ENCODE measurements around the gene ENTR1. TPM values are rescaled to one million over a fixed set of nuclear protein-coding genes. Genes with fewer than 3 reads are reported as not detected.

The ENTR1 gene, protein sequence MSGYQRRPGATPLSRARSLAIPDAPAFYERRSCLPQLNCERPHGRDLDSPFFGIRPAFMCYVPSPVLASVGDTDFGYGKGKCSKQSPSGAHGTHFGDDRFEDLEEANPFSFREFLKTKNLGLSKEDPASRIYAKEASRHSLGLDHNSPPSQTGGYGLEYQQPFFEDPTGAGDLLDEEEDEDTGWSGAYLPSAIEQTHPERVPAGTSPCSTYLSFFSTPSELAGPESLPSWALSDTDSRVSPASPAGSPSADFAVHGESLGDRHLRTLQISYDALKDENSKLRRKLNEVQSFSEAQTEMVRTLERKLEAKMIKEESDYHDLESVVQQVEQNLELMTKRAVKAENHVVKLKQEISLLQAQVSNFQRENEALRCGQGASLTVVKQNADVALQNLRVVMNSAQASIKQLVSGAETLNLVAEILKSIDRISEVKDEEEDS
- 10 to 100 TPM; 23.7 to 54.4 (median 36.0) TPM for total RNA-seq

DNA sequence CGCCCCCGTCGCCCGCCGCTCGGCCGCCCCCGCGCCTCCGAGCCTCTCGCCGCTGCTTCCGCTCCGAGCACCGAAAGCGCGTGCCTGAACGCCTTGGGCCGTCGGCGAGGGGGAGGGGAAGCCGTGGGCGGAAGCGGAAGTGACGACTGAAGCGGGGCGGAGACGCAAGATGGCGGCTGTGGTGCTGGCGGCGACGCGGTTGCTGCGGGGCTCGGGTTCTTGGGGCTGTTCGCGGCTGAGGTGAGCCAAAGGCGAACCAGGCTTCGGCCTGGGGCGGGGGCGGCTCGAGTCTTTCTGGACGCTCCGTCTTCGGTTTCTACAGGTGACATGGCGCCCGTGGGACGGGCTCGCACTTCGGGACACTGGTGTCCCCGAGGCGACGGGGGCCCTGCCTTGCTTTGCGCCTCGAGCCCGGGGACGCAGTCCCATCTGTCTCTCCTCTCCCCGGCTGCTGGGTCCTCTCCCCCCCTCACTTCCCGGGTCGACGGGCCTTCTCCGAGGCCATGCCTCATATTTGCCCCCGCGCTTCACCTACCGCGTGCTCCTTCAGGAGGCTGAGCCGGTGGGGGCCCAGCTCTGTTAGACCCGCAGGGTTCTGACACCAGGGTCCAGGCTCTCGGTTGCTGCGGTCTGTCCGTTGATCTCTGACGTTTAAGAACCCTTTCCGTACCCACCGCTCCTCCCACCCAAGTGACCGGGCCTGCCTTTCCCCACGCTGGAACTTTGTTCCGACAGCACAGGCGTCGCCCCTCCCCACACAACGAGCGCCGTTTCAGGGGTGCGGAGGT, at the start of gene ENTR1, which contains the start of gene PMPCA:
Gene ENTR1 (minus strand): TSS at position 115 of the 788 bp plus-strand sequence. CDS start 217 bp downstream, outside the sequence.
Gene PMPCA (plus strand): TSS at position 159 of the 788 bp plus-strand sequence. CDS start 11 bp downstream, at position 170.
- TF ChIP-seq POLR2A (IDR thresholded peaks at IDR 0.05) (peak; percentile 91), POLR2AphosphoS5 (IDR thresholded peaks at IDR 0.05) (peak; percentile 97 to 99 (median 98))
- TF ChIP-seq, protein P1, sequence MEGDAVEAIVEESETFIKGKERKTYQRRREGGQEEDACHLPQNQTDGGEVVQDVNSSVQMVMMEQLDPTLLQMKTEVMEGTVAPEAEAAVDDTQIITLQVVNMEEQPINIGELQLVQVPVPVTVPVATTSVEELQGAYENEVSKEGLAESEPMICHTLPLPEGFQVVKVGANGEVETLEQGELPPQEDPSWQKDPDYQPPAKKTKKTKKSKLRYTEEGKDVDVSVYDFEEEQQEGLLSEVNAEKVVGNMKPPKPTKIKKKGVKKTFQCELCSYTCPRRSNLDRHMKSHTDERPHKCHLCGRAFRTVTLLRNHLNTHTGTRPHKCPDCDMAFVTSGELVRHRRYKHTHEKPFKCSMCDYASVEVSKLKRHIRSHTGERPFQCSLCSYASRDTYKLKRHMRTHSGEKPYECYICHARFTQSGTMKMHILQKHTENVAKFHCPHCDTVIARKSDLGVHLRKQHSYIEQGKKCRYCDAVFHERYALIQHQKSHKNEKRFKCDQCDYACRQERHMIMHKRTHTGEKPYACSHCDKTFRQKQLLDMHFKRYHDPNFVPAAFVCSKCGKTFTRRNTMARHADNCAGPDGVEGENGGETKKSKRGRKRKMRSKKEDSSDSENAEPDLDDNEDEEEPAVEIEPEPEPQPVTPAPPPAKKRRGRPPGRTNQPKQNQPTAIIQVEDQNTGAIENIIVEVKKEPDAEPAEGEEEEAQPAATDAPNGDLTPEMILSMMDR (IDR thresholded peaks at IDR 0.05): no peak
- peak within 1 kb of the TSS; percentile 92 to 100 (median 94) for H3K4me3 ChIP-seq
- H3K4me1 ChIP-seq: peaks cover 0 to 23% of the 10 kb centered on the region in 2 donors
- no peaks in the 10 kb centered on the region for H3K27me3 ChIP-seq
- H3K36me3 ChIP-seq: no peaks in the 10 kb centered on the region
- H3K9me3 ChIP-seq: no peaks in the 10 kb centered on the region
- H3K27ac ChIP-seq: peak within 1 kb of the TSS; percentile 90
- intact Hi-C loops (cut with DNase I; ENCODE audit: low total_unique reads): no loop called here
- peak; percentile 80 to 91 for DNase-seq (ENCODE audit: low spot score in 2 of 2)

DNA sequence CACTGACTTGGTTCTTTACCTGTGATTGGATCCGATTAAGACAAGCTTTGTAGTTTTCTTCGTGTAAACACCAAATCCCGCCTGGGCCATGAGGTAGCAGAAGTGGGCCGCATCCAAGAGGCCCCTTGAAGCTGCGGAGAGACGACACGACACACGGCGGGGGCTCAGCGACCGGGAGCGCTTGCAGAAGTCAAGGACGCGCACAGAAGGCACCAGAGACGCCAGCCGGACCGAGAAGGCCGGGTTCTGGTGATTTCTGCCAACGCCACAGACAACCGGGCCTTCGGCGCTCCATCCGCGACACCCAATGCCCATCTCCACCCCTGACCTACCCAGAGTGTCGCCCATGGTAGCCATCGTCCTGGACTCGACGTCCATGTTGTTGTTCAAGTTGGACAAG, 49.0 kb upstream of the ENTR1 start:
- Histone ChIP-seq H3K27me3 (no peaks in the 10 kb centered on the region), H3K4me3 (no peak overlapping the region), H3K27ac (no peak overlapping the region), H3K4me1 (no peaks in the 10 kb centered on the region), H3K9me3 (no peaks in the 10 kb centered on the region), H3K36me3 (peaks cover 27% of the 10 kb centered on the region)
- intact Hi-C loops (cut with DNase I; ENCODE audit: low total_unique reads): no loop called here
- TF ChIP-seq, protein P1 (IDR thresholded peaks at IDR 0.05): no peak
- TF ChIP-seq POLR2AphosphoS5 (IDR thresholded peaks at IDR 0.05): no peak
- no peak for TF ChIP-seq POLR2A (IDR thresholded peaks at IDR 0.05)
- DNase-seq (ENCODE audit: low spot score in 2 of 2): no peak

DNA sequence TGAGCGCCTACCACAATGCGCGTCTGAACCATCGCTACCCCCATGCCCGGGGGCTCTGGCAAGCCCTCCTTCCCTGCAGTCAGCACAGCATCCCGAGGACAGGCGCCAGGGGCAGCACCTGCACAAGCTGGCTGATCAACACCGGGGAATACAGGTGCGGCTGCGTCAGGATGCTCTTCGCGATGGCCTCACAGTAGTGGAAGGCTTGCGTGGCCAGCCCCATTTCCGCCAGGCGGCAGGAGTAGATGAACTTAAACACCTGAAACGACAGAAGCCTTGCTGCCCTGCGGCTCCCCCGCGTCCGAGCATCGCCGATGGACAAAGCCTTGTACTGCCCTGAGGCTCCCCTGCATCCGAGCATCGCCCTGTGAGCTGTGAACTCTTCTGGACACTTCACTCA, 46.9 kb upstream of the ENTR1 start:
- H3K27ac ChIP-seq: no peak overlapping the region
- TF ChIP-seq POLR2A (IDR thresholded peaks at IDR 0.05): no peak
- no peak for TF ChIP-seq POLR2AphosphoS5 (IDR thresholded peaks at IDR 0.05)
- TF ChIP-seq, protein P1 (IDR thresholded peaks at IDR 0.05): no peak
- H3K36me3 ChIP-seq: peaks cover 20% of the 10 kb centered on the region
- intact Hi-C loops (cut with DNase I; ENCODE audit: low total_unique reads): no loop called here
- no peak for DNase-seq (ENCODE audit: low spot score in 2 of 2)
- no peaks in the 10 kb centered on the region for H3K9me3 ChIP-seq
- no peaks in the 10 kb centered on the region for H3K27me3 ChIP-seq
- no peak overlapping the region for H3K4me3 ChIP-seq
- H3K4me1 ChIP-seq: no peaks in the 10 kb centered on the region

DNA sequence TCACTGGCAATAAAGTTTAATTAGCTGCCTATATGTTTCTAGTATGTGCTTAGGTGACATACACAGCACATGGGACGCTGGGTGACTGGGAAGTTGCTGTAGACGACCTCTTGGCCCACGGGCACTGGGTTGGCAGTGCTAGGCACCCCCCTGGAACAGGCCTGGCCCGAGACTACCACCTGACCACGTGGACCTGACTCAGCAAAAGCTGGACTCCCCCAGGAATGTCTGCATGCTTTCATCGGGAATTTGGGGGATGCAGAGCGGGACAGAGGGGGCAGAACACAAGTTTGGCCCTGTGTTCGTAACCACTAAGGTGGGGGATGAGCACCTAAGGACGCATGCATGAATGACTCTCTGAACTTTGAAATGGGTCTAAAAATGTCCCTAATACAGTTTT, 45.8 kb upstream of the ENTR1 start:
- peaks cover 20% of the 10 kb centered on the region for H3K36me3 ChIP-seq
- no peak for DNase-seq (ENCODE audit: low spot score in 2 of 2)
- H3K4me3 ChIP-seq: no peak overlapping the region
- intact Hi-C loops (cut with DNase I; ENCODE audit: low total_unique reads): no loop called here
- H3K27ac ChIP-seq: no peak overlapping the region
- no peaks in the 10 kb centered on the region for H3K9me3 ChIP-seq
- no peaks in the 10 kb centered on the region for H3K4me1 ChIP-seq
- H3K27me3 ChIP-seq: no peaks in the 10 kb centered on the region
- no peak for TF ChIP-seq POLR2AphosphoS5 (IDR thresholded peaks at IDR 0.05)
- no peak for TF ChIP-seq POLR2A (IDR thresholded peaks at IDR 0.05)
- TF ChIP-seq, protein P1 (IDR thresholded peaks at IDR 0.05): no peak
